HG02610 (cell line): ENCODE results near the gene C2orf76.

Source experiments
- ATAC-seq: cut with Tn5 transposase; IDR thresholded peaks from one replicate; pipeline ENCODE4 v1.9.1; 2021; ENCODE audit warnings: mild to moderate bottlenecking, moderate library complexity; ENCODE audit not compliant: unreplicated experiment

The C2orf76 gene

GRCh38 chr2:119266091-119266589 is 100.5 kb downstream of the C2orf76 start:
- ATAC-seq = no peak

GRCh38 chr2:119265693-119266066 is 101.0 kb downstream of the C2orf76 start:
- ATAC-seq = no peak

- peak; percentile 92 for ATAC-seq
Observed at GRCh38 chr2:119264781-119265692, 101.6 kb downstream of the C2orf76 start.

GRCh38 chr2:119263656-119264055 is 103.0 kb downstream of the C2orf76 start:
- ATAC-seq = no peak

- ATAC-seq = no peak
Observed at GRCh38 chr2:119263025-119263424, 103.6 kb downstream of the C2orf76 start.

GRCh38 chr2:119261493-119262225 is 105.0 kb downstream of the C2orf76 start:
- ATAC-seq = no peak

GRCh38 chr2:119260646-119261492 is 105.8 kb downstream of the C2orf76 start:
- no peak for ATAC-seq

- ATAC-seq = no peak
Observed at GRCh38 chr2:119259296-119259860, 107.3 kb downstream of the C2orf76 start.

- ATAC-seq = no peak
Observed at GRCh38 chr2:119257198-119257597, 109.4 kb downstream of the C2orf76 start.

- ATAC-seq = no peak
Observed at GRCh38 chr2:119256582-119256921, 110.1 kb downstream of the C2orf76 start.

GRCh38 chr2:119255760-119256581 is 110.7 kb downstream of the C2orf76 start:
- no peak for ATAC-seq

- no peak for ATAC-seq
Observed at GRCh38 chr2:119254601-119255080, 112.0 kb downstream of the C2orf76 start.

- ATAC-seq = no peak
Observed at GRCh38 chr2:119253760-119254600, 112.7 kb downstream of the C2orf76 start.

- no peak for ATAC-seq
Observed at GRCh38 chr2:119253114-119253702, 113.4 kb downstream of the C2orf76 start.
